Forelimb muscle (tissue), 1 donor: ENCODE measurements around the gene LIN9. TPM values are rescaled to one million over a fixed set of nuclear protein-coding genes. Genes with fewer than 3 reads are reported as not detected.
"Not testable (repeated sequence)": the region's sequence is repeated elsewhere in the genome, so short reads cannot be mapped to it uniquely, and the experiment has no call there.

ENCODE experiments used
- DNase-seq: peaks from one replicate; pipeline ENCODE4 v3.0.0-alpha.2; 2013; ENCODE audit warnings: low read depth
- polyA plus RNA-seq: library from polyadenylated mRNA; unstranded; fragments of 120-200 nt; gene quantifications from one replicate; pipeline ENCODE4 v1.2.1, GENCODE V29; 2013; ENCODE audit not compliant: insufficient read length

Gene LIN9
- polyA plus RNA-seq, 1 donor, result 6.7 TPM

- no peak for DNase-seq
These were observed 32.8 kb downstream of the LIN9 start for GRCh38 chr1:226276077-226276682.

- no peak for DNase-seq
These were observed 34.8 kb downstream of the LIN9 start for GRCh38 chr1:226274138-226274537.

- DNase-seq, result not testable (repeated sequence)
These were observed 36.6 kb downstream of the LIN9 start for GRCh38 chr1:226272233-226272902.

- no peak for DNase-seq
These were observed 40.4 kb downstream of the LIN9 start for GRCh38 chr1:226268421-226269124.

- DNase-seq, result no peak
These were observed 47.1 kb downstream of the LIN9 start for GRCh38 chr1:226261818-226262217.

- DNase-seq, result no peak
These were observed 53.6 kb downstream of the LIN9 start for GRCh38 chr1:226255380-226255779.

- DNase-seq, result no peak
These were observed 55.0 kb downstream of the LIN9 start for GRCh38 chr1:226253933-226254332.

GRCh38 chr1:226252841-226253240, 56.1 kb downstream of the LIN9 start:
- DNase-seq, result not testable (repeated sequence)

- no peak for DNase-seq
These were observed 58.5 kb downstream of the LIN9 start for GRCh38 chr1:226250511-226250910.

- DNase-seq, result no peak
These were observed 60.2 kb downstream of the LIN9 start for GRCh38 chr1:226248796-226249195.

- no peak for DNase-seq
These were observed 60.9 kb downstream of the LIN9 start for GRCh38 chr1:226248091-226248490.

- DNase-seq, result no peak
These were observed 69.5 kb downstream of the LIN9 start for GRCh38 chr1:226239421-226239820.

GRCh38 chr1:226236826-226237225, 72.1 kb downstream of the LIN9 start:
- no peak for DNase-seq

- DNase-seq, result no peak
These were observed 75.2 kb downstream of the LIN9 start for GRCh38 chr1:226233806-226234205.

- no peak for DNase-seq
These were observed 75.7 kb downstream of the LIN9 start for GRCh38 chr1:226233293-226233692.

GRCh38 chr1:226226601-226227000, 82.4 kb downstream of the LIN9 start:
- DNase-seq, result no peak

GRCh38 chr1:226223786-226224244, 85.1 kb downstream of the LIN9 start:
- no peak for DNase-seq

GRCh38 chr1:226223157-226223785, 85.7 kb downstream of the LIN9 start, which contains the start of gene MIXL1:
TSS of gene MIXL1 (plus strand) at chr1:226223664. CDS start at chr1:226223682, 18 bp downstream.
- no peak for DNase-seq

- no peak for DNase-seq
These were observed 86.3 kb downstream of the LIN9 start for GRCh38 chr1:226222686-226223085.

- no peak for DNase-seq
These were observed 88.3 kb downstream of the LIN9 start for GRCh38 chr1:226220473-226221189.

GRCh38 chr1:226217273-226217672, 91.7 kb downstream of the LIN9 start:
- DNase-seq, result no peak

GRCh38 chr1:226216056-226216455, 92.9 kb downstream of the LIN9 start:
- DNase-seq, result no peak
